ENCODE data around the gene CTNNA1.
A peak's percentile ranks its signal among the peaks of the same experiment; 100 is the strongest.

CTNNA1 gene

DNA sequence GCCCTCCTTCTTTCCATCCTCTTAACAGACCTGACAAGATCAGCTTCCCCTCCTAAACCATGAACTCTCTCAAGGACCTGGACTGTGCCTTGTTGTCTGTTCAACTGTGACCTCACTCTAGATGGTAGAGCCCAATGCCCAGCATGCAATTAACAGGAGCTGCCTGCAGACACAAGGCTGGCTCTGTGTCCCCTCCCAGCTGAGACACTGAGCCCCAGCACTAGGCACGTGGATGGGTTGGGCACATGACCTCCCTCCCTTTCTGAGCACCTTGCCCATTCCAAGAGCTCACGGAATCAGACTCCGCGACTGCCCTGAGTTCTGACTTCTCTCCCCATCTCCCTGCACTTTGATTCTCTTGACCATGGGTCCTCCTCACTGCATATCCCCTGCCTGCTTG, 215.4 kb downstream of the CTNNA1 start:
- no peaks in the 10 kb centered on the region for H3K36me3 ChIP-seq
- peaks cover 41% of the 10 kb centered on the region for H3K4me1 ChIP-seq
- H3K27me3 ChIP-seq = no peaks in the 10 kb centered on the region
- H3K9me3 ChIP-seq = no peaks in the 10 kb centered on the region
- H3K4me3 ChIP-seq (ENCODE audit: low read depth, low read length) = no peak overlapping the region
- DNase-seq = no peak
- TF ChIP-seq, protein P1, sequence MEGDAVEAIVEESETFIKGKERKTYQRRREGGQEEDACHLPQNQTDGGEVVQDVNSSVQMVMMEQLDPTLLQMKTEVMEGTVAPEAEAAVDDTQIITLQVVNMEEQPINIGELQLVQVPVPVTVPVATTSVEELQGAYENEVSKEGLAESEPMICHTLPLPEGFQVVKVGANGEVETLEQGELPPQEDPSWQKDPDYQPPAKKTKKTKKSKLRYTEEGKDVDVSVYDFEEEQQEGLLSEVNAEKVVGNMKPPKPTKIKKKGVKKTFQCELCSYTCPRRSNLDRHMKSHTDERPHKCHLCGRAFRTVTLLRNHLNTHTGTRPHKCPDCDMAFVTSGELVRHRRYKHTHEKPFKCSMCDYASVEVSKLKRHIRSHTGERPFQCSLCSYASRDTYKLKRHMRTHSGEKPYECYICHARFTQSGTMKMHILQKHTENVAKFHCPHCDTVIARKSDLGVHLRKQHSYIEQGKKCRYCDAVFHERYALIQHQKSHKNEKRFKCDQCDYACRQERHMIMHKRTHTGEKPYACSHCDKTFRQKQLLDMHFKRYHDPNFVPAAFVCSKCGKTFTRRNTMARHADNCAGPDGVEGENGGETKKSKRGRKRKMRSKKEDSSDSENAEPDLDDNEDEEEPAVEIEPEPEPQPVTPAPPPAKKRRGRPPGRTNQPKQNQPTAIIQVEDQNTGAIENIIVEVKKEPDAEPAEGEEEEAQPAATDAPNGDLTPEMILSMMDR (IDR thresholded peaks at IDR 0.05; ENCODE audit: low read depth, low read length) = no peak

DNA sequence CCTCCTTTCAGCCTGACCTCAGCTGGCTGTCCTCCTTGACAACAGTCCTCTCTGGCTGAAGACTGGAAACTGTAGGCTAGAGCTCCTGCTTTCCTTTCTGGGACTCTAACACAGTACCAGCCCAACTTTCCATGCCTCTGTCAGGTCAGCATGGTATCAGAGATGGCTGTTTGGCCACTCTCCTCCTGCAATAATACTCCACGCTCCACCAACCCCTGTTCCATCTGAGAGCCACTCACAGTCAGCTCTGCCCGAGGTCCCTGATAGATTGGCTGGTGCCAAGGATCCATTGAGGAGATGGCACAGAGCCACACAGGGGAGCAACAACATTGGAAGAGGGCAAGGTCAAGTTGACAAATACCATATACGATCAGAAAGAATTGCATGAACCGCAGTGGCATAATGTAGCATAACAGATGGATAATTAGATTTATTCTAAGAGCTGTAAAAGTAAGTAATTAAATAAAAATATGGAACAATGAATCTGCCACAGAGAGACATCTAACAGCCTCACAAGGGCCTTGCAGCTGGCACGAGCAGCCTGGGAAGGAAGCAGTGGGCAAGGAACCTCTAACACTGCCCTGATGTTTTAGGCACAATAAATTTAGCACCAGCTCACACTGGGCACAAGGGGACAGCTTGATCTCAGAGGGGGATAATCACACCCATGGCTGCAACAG, 216.2 kb downstream of the CTNNA1 start:
- H3K4me1 ChIP-seq = peaks cover 40% of the 10 kb centered on the region
- peak; percentile 75 for DNase-seq
- TF ChIP-seq, protein P1 (IDR thresholded peaks at IDR 0.05; ENCODE audit: low read depth, low read length) = no peak

DNA sequence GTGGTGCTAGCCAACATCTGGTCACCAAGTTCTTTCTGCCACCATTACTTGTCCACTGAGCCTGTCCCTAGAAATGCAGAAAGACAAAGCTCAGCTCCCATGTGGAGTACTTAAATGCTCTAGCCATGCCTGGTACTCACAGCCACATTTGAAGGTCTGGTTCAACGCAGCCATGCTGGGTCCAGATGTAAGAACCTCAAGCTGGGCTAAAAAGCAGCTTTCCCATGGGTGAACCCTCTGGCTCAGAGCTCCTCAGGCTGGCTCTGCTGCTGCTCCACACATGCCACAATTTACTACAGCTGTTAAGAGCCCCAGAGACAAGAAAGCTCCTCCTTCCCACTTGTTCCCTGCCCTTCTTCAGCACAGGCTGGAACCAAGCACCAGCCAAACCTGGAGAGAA, 219.0 kb downstream of the CTNNA1 start:
- TF ChIP-seq, protein P1 (IDR thresholded peaks at IDR 0.05; ENCODE audit: low read depth, low read length) = no peak
- DNase-seq = no peak
- Histone ChIP-seq H3K9me3 (no peaks in the 10 kb centered on the region), H3K36me3 (no peaks in the 10 kb centered on the region), H3K4me1 (peaks cover 45% of the 10 kb centered on the region), H3K4me3 (ENCODE audit: low read depth, low read length) (no peak overlapping the region), H3K27me3 (no peaks in the 10 kb centered on the region)

More for the DNA sequence above, 216.2 kb downstream of the CTNNA1 start:
- H3K9me3 ChIP-seq = no peaks in the 10 kb centered on the region
- H3K36me3 ChIP-seq = no peaks in the 10 kb centered on the region
- H3K27me3 ChIP-seq = no peaks in the 10 kb centered on the region
- H3K4me3 ChIP-seq (ENCODE audit: low read depth, low read length) = no peak overlapping the region

DNA sequence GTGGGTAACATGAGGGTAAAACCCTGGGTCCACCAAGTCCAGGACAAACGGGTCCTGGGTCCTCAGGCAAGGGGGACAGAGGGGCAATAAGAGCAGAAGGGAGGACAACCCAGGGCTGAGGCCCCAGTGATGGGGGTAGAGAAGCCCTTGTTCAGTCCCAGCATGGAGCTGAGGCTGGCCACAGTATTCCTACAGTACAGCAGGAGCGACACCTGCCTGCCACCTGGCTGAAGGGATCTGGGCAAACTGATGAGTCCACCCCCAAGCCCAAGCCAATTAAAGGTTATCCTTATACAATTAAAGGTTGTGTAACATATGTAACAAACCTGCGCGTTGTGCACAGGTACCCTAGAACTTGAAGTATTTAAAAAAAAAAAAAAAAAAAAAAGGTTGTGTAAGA, 219.6 kb downstream of the CTNNA1 start:
- no peak for DNase-seq
- Histone ChIP-seq H3K27me3 (no peaks in the 10 kb centered on the region), H3K36me3 (no peaks in the 10 kb centered on the region), H3K4me3 (ENCODE audit: low read depth, low read length) (no peak overlapping the region), H3K4me1 (peaks cover 44% of the 10 kb centered on the region), H3K9me3 (no peaks in the 10 kb centered on the region)
- TF ChIP-seq, protein P1 (IDR thresholded peaks at IDR 0.05; ENCODE audit: low read depth, low read length) = no peak

DNA sequence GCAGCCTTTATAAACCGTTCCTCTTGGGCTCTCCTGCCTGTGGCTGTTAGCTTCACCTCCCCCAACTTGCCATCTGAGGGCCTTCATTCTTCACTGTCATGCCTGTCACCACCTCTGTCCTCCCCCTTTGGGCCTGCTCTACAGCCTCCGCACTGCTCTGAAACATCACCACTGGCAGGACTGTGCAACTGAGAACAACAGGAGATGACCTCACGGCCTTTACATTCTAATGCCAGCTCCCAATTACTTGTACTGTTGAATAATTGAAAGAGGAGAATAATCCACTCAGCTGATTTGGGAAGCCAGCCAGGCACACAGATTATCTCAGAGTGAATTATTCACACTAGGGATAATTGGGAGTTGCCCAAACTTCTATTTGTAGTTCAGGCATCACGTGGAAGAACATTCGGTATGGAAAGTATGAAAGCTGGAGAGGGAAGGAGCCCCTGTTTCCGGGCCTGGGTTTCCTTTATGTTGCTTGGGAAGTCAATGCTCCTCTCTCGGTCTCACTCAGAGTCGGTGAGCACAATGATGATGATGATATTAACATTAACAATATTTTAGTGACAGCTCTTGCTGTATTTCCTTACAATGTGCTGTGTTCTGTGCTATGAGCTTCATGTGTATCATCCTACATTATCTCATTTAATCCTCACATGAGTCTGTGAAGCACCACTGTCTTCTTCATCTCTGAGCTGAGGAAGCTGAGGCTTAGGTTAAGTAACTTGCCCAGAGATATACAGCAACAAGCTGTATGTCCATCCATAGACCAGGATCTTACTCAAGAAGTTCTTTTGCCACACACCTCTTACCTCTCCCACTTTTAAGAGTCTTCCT, 221.2 kb downstream of the CTNNA1 start:
- H3K27me3 ChIP-seq = no peaks in the 10 kb centered on the region
- H3K36me3 ChIP-seq = no peaks in the 10 kb centered on the region
- H3K9me3 ChIP-seq = no peaks in the 10 kb centered on the region
- peak; percentile 49 for DNase-seq
- peaks cover 28% of the 10 kb centered on the region for H3K4me1 ChIP-seq
- no peak overlapping the region for H3K4me3 ChIP-seq (ENCODE audit: low read depth, low read length)
- TF ChIP-seq, protein P1 (IDR thresholded peaks at IDR 0.05; ENCODE audit: low read depth, low read length) = 0 out of 2 replicates have a peak, but pooled peaks have one; percentile 4

Measured in BE2C (cell line).